ENCODE measurements around the gene G6PD. TPM values are rescaled to one million over a fixed set of nuclear protein-coding genes. Genes with fewer than 3 reads are reported as not detected.

The G6PD gene
- total RNA-seq, 4 donors from 2014 or later = 14.0 to 65.2 (median 43.1) TPM

GRCh38 chrX:154488336-154489075 is 58.1 kb downstream of the G6PD start:
- no peak overlapping the region for H3K4me3 ChIP-seq
- H3K9me3 ChIP-seq = no peaks in the 10 kb centered on the region
- DNase-seq = peak in 1 of 3 donors; percentile 45
- TF ChIP-seq POLR2A (IDR thresholded peaks at IDR 0.05) (no peak), CTCF (IDR thresholded peaks at IDR 0.05) (no peak)
- H3K36me3 ChIP-seq = peaks cover 0 to 7% (median 0%) of the 10 kb centered on the region in 3 donors
- peaks cover 0 to 21% (median 6%) of the 10 kb centered on the region in 4 donors for H3K4me1 ChIP-seq
- no peaks in the 10 kb centered on the region for H3K27me3 ChIP-seq
- no peak overlapping the region for H3K27ac ChIP-seq

GRCh38 chrX:154487518-154488290 is 58.9 kb downstream of the G6PD start:
- Histone ChIP-seq H3K27ac (peak overlapping the region in 1 of 4 donors; percentile 90), H3K9me3 (no peaks in the 10 kb centered on the region), H3K36me3 (peaks cover 0 to 7% (median 0%) of the 10 kb centered on the region in 3 donors), H3K4me3 (no peak overlapping the region), H3K27me3 (no peaks in the 10 kb centered on the region), H3K4me1 (peaks cover 0 to 21% (median 6%) of the 10 kb centered on the region in 4 donors)
- no peak for DNase-seq
- no peak for TF ChIP-seq POLR2A (IDR thresholded peaks at IDR 0.05)
- no peak for TF ChIP-seq CTCF (IDR thresholded peaks at IDR 0.05)

GRCh38 chrX:154486396-154487207 is 60.0 kb downstream of the G6PD start, which contains the start of gene UBL4A:
UBL4A (minus strand) TSS chrX:154486615; CDS start chrX:154486584, 31 bp downstream.
- H3K4me1 ChIP-seq = peaks cover 0 to 21% (median 6%) of the 10 kb centered on the region in 4 donors

GRCh38 chrX:154486052-154486395 is 60.6 kb downstream of the G6PD start:
- Histone ChIP-seq H3K27ac (peak overlapping the region; percentile 85 to 91 (median 88)), H3K4me3 (peak overlapping the region; percentile 63 to 77 (median 72)), H3K27me3 (no peaks in the 10 kb centered on the region), H3K9me3 (no peaks in the 10 kb centered on the region), H3K4me1 (peaks cover 0 to 21% (median 6%) of the 10 kb centered on the region in 4 donors), H3K36me3 (peaks cover 0 to 7% (median 0%) of the 10 kb centered on the region in 3 donors)
- DNase-seq = peak in 2 of 3 donors; percentile 56 to 61
- TF ChIP-seq POLR2A (IDR thresholded peaks at IDR 0.05) = no peak
- TF ChIP-seq CTCF (IDR thresholded peaks at IDR 0.05) = no peak

More at GRCh38 chrX:154486396-154487207, 60.0 kb downstream of the G6PD start, which contains the start of gene UBL4A:
- H3K4me3 ChIP-seq = peak within 1 kb of the TSS; percentile 63 to 77 (median 72)
- H3K27ac ChIP-seq = peak within 1 kb of the TSS; percentile 85 to 91 (median 88)
- no peaks in the 10 kb centered on the region for H3K9me3 ChIP-seq
- peaks cover 0 to 7% (median 0%) of the 10 kb centered on the region in 3 donors for H3K36me3 ChIP-seq
- peak; percentile 68 to 80 (median 73) for DNase-seq
- peak in 1 of 2 donors; percentile 45 for TF ChIP-seq POLR2A (IDR thresholded peaks at IDR 0.05)
- peak in 1 of 6 experiments; percentile 4 for TF ChIP-seq CTCF (IDR thresholded peaks at IDR 0.05)
- no peaks in the 10 kb centered on the region for H3K27me3 ChIP-seq
